ENCODE measurements around the gene THSD4. TPM values are rescaled to one million over a fixed set of nuclear protein-coding genes. Genes with fewer than 3 reads are reported as not detected.

Gene THSD4
- total RNA-seq, 1 experiment from 2014 or later, result 0.29 TPM

GRCh38 chr15:71505962-71506361 is 390.7 kb downstream of the THSD4 start:
- CTCF ChIA-PET, result no interaction called here
- Histone ChIP-seq H3K9me3 (no peaks in the 10 kb centered on the region), H3K36me3 (ENCODE audit: control insufficient read depth, insufficient read depth, low read length) (no peaks in the 10 kb centered on the region), H3K4me1 (no peaks in the 10 kb centered on the region), H3K27me3 (replicated peaks; ENCODE audit: control insufficient read depth, insufficient read depth, low read length) (no peaks in the 10 kb centered on the region), H3K4me3 (ENCODE audit: low read depth, low read length) (no peak overlapping the region)
- intact Hi-C loops (cut with micrococcal nuclease; ENCODE audit: unreplicated experiment), result no loop called here
- no peak for DNase-seq
- BruUV-seq (replicated peaks), result no TSS peak
- Mint-ChIP-seq H3K4me1 (ENCODE audit: low read depth, unreplicated experiment) (peaks cover 5% of the 10 kb centered on the region), H3K4me3 (ENCODE audit: unreplicated experiment) (no peak overlapping the region), H3K27me3 (ENCODE audit: insufficient read depth, unreplicated experiment) (no peaks in the 10 kb centered on the region), H3K27ac (ENCODE audit: unreplicated experiment) (no peak overlapping the region), H3K36me3 (ENCODE audit: insufficient read depth, unreplicated experiment) (no peaks in the 10 kb centered on the region), H3K9me3 (ENCODE audit: unreplicated experiment) (no peaks in the 10 kb centered on the region)
- POLR2A ChIA-PET, result no interaction called here
- no peak for TF ChIP-seq CTCF (IDR thresholded peaks at IDR 0.05; ENCODE audit: insufficient read depth in 1 of 2, low read depth in 1 of 2, low read length in 1 of 2, severe bottlenecking in 1 of 2, unreplicated experiment in 1 of 2)

GRCh38 chr15:71506946-71507345 is 391.7 kb downstream of the THSD4 start:
- DNase-seq, result no peak
- Mint-ChIP-seq H3K36me3 (ENCODE audit: insufficient read depth, unreplicated experiment) (no peaks in the 10 kb centered on the region), H3K4me1 (ENCODE audit: low read depth, unreplicated experiment) (peaks cover 8% of the 10 kb centered on the region), H3K27ac (ENCODE audit: unreplicated experiment) (no peak overlapping the region), H3K9me3 (ENCODE audit: unreplicated experiment) (no peaks in the 10 kb centered on the region), H3K4me3 (ENCODE audit: unreplicated experiment) (no peak overlapping the region), H3K27me3 (ENCODE audit: insufficient read depth, unreplicated experiment) (no peaks in the 10 kb centered on the region)
- no peak for TF ChIP-seq CTCF (IDR thresholded peaks at IDR 0.05; ENCODE audit: insufficient read depth in 1 of 2, low read depth in 1 of 2, low read length in 1 of 2, severe bottlenecking in 1 of 2, unreplicated experiment in 1 of 2)
- ChIA-PET POLR2A (no interaction called here), CTCF (no interaction called here)
- no peaks in the 10 kb centered on the region for H3K27me3 ChIP-seq (replicated peaks; ENCODE audit: control insufficient read depth, insufficient read depth, low read length)
- intact Hi-C loops (cut with micrococcal nuclease; ENCODE audit: unreplicated experiment), result no loop called here
- H3K9me3 ChIP-seq, result no peaks in the 10 kb centered on the region
- no peaks in the 10 kb centered on the region for H3K36me3 ChIP-seq (ENCODE audit: control insufficient read depth, insufficient read depth, low read length)
- no TSS peak for BruUV-seq (replicated peaks)
- H3K4me3 ChIP-seq (ENCODE audit: low read depth, low read length), result no peak overlapping the region
- peaks cover 8% of the 10 kb centered on the region for H3K4me1 ChIP-seq

GRCh38 chr15:71508081-71508682 is 392.9 kb downstream of the THSD4 start:
- ChIA-PET CTCF (no interaction called here), POLR2A (interaction anchor here (0.6 to 0.7 kb wide), 2 partner anchors 17 to 41 kb away, joined by 3 read pairs; no protein-coding TSS in a partner anchor)
- no peak for DNase-seq
- TF ChIP-seq CTCF (IDR thresholded peaks at IDR 0.05; ENCODE audit: insufficient read depth in 1 of 2, low read depth in 1 of 2, low read length in 1 of 2, severe bottlenecking in 1 of 2, unreplicated experiment in 1 of 2), result no peak
- no peak overlapping the region for H3K4me3 ChIP-seq (ENCODE audit: low read depth, low read length)
- Mint-ChIP-seq H3K27ac (ENCODE audit: unreplicated experiment) (no peak overlapping the region), H3K36me3 (ENCODE audit: insufficient read depth, unreplicated experiment) (no peaks in the 10 kb centered on the region), H3K9me3 (ENCODE audit: unreplicated experiment) (no peaks in the 10 kb centered on the region), H3K4me1 (ENCODE audit: low read depth, unreplicated experiment) (peaks cover 15% of the 10 kb centered on the region), H3K4me3 (ENCODE audit: unreplicated experiment) (no peak overlapping the region), H3K27me3 (ENCODE audit: insufficient read depth, unreplicated experiment) (no peaks in the 10 kb centered on the region)
- H3K4me1 ChIP-seq, result peaks cover 20% of the 10 kb centered on the region
- no TSS peak for BruUV-seq (replicated peaks)
- no peaks in the 10 kb centered on the region for H3K36me3 ChIP-seq (ENCODE audit: control insufficient read depth, insufficient read depth, low read length)
- intact Hi-C loops (cut with micrococcal nuclease; ENCODE audit: unreplicated experiment), result no loop called here
- H3K9me3 ChIP-seq, result no peaks in the 10 kb centered on the region
- H3K27me3 ChIP-seq (replicated peaks; ENCODE audit: control insufficient read depth, insufficient read depth, low read length), result no peaks in the 10 kb centered on the region
